OCI-LY1 (cell line): Measurements from ENCODE around the gene ROCK2.

ENCODE experiments used
- H2AFZ ChIP-seq: fragments of 200-600 bp; sonication (generic), shearing (Covaris generic); 2 replicates; pipeline ENCODE4 v1.6.0; 2014; ENCODE audit warnings: antibody characterized with exemption, mild to moderate bottlenecking, low read length
- H3F3A ChIP-seq: fragments of 200-600 bp; sonication (generic), shearing (Covaris generic); 2 replicates; pipeline ENCODE4 v1.6.0; 2014; ENCODE audit warnings: mild to moderate bottlenecking, antibody characterized with exemption, low read length, moderate library complexity; ENCODE audit not compliant: insufficient read depth
- H3K27ac ChIP-seq: fragments of 200-600 bp; sonication (generic); 2 replicates; pipeline ENCODE4 v1.5.1; 2014; ENCODE audit warnings: low read length, mixed run types, mild to moderate bottlenecking, low read depth; ENCODE audit not compliant: poor library complexity, severe bottlenecking
- H3K27me3 ChIP-seq: fragments of 200-600 bp; sonication (generic); 2 replicates; pipeline ENCODE4 v1.6.0; 2014; ENCODE audit warnings: antibody characterized with exemption, mild to moderate bottlenecking, low read length, moderate library complexity; ENCODE audit not compliant: insufficient read depth
- H3K36me3 ChIP-seq: fragments of 200-600 bp; sonication (generic); 2 replicates; pipeline ENCODE4 v1.6.1; 2014; ENCODE audit warnings: mild to moderate bottlenecking, antibody characterized with exemption, low read length, moderate library complexity, mixed read lengths; ENCODE audit not compliant: insufficient read depth
- H3K4me1 ChIP-seq: fragments of 200-600 bp; sonication (generic); 2 replicates; pipeline ENCODE4 v1.5.1; 2014; ENCODE audit warnings: mild to moderate bottlenecking, low read length, moderate library complexity; ENCODE audit not compliant: insufficient read depth, severe bottlenecking
- H3K4me2 ChIP-seq: fragments of 200-600 bp; sonication (generic), shearing (Covaris generic); 2 replicates; pipeline ENCODE4 v1.6.1; 2014; ENCODE audit warnings: low read length
- H3K4me3 ChIP-seq: fragments of 200-600 bp; sonication (generic); 2 replicates; pipeline ENCODE4 v1.5.1; 2014; ENCODE audit warnings: low read length, low read depth, mild to moderate bottlenecking, mixed read lengths; ENCODE audit not compliant: poor library complexity, severe bottlenecking
- H3K79me2 ChIP-seq: fragments of 200-600 bp; shearing (Covaris generic); 2 replicates; pipeline ENCODE4 v1.6.1; 2016; ENCODE audit warnings: mixed run types, low read length, mixed read lengths; ENCODE audit not compliant: insufficient read depth
- H3K9ac ChIP-seq: fragments of 200-600 bp; sonication (generic), shearing (Covaris generic); 2 replicates; pipeline ENCODE4 v1.6.1; 2014; ENCODE audit warnings: mild to moderate bottlenecking, low read length, mixed read lengths
- H3K9me2 ChIP-seq: fragments of 200-600 bp; sonication (generic), shearing (Covaris generic); 2 replicates; pipeline ENCODE4 v1.6.1; 2014; ENCODE audit warnings: low read depth, mild to moderate bottlenecking, low read length, mixed read lengths
- H3K9me3 ChIP-seq: fragments of 200-600 bp; shearing (Covaris generic); 2 replicates; pipeline ENCODE4 v1.6.1; 2014; ENCODE audit warnings: low read length, mixed read lengths
- H4K20me1 ChIP-seq: fragments of 200-600 bp; sonication (generic), shearing (Covaris generic); 2 replicates; pipeline ENCODE4 v1.6.0; 2016; ENCODE audit warnings: mild to moderate bottlenecking, low read length; ENCODE audit not compliant: insufficient read depth
- CTCF ChIP-seq: fragments of 200-600 bp; sonication (generic), shearing (Covaris generic); IDR thresholded peaks from 2 replicates; pipeline ENCODE4 v1.5.1; 2017; ENCODE audit warnings: mild to moderate bottlenecking, antibody characterized with exemption, low read length, moderate library complexity, mixed read lengths
- EZH2 ChIP-seq: fragments of 200-600 bp; sonication (generic), shearing (Covaris generic); IDR thresholded peaks from 2 replicates; pipeline ENCODE4 v1.8.0; 2017; ENCODE audit warnings: borderline replicate concordance, mixed run types, mild to moderate bottlenecking, antibody characterized with exemption, low read length, moderate library complexity, mixed read lengths

The ROCK2 gene

GRCh38 chr2:11214770-11215169 lies 129.7 kb downstream of the ROCK2 start:
- Histone ChIP-seq H3K79me2 (no peaks in the 10 kb centered on the region), H2AFZ (no peak overlapping the region), H3K27ac (no peak overlapping the region), H3K9me2 (no peaks in the 10 kb centered on the region), H3K4me3 (no peak overlapping the region), H4K20me1 (no peaks in the 10 kb centered on the region), H3K9me3 (no peaks in the 10 kb centered on the region), H3K4me2 (no peak overlapping the region), H3F3A (no peaks in the 10 kb centered on the region; the same call in 1 of the 2 replicates), H3K9ac (no peak overlapping the region), H3K36me3 (peaks cover 21% of the 10 kb centered on the region), H3K4me1 (no peaks in the 10 kb centered on the region), H3K27me3 (no peaks in the 10 kb centered on the region)
- no peak for TF ChIP-seq EZH2
- no peak for TF ChIP-seq CTCF

GRCh38 chr2:11213975-11214374 lies 130.5 kb downstream of the ROCK2 start:
- TF ChIP-seq CTCF, result no peak
- no peak for TF ChIP-seq EZH2
- Histone ChIP-seq H3K4me1 (no peaks in the 10 kb centered on the region), H3K36me3 (peaks cover 21% of the 10 kb centered on the region), H3K4me2 (no peak overlapping the region), H3K79me2 (no peaks in the 10 kb centered on the region), H3F3A (no peaks in the 10 kb centered on the region; the same call in 1 of the 2 replicates), H2AFZ (no peak overlapping the region), H4K20me1 (no peaks in the 10 kb centered on the region), H3K9me2 (no peaks in the 10 kb centered on the region), H3K27ac (no peak overlapping the region), H3K27me3 (no peaks in the 10 kb centered on the region), H3K9ac (no peak overlapping the region), H3K4me3 (no peak overlapping the region), H3K9me3 (no peaks in the 10 kb centered on the region)

GRCh38 chr2:11213090-11213638 lies 131.3 kb downstream of the ROCK2 start:
- no peak overlapping the region for H3K9ac ChIP-seq
- no peaks in the 10 kb centered on the region for H3K27me3 ChIP-seq
- TF ChIP-seq EZH2 (no peak), CTCF (no peak)
- no peak overlapping the region for H2AFZ ChIP-seq
- H3K36me3 ChIP-seq, result peaks cover 18% of the 10 kb centered on the region
- H3K79me2 ChIP-seq, result no peaks in the 10 kb centered on the region
- no peaks in the 10 kb centered on the region for H3K4me1 ChIP-seq
- no peaks in the 10 kb centered on the region for H3K9me2 ChIP-seq
- H3K27ac ChIP-seq, result no peak overlapping the region
- no peaks in the 10 kb centered on the region for H3K9me3 ChIP-seq
- H4K20me1 ChIP-seq, result no peaks in the 10 kb centered on the region
- H3K4me2 ChIP-seq, result no peak overlapping the region
- H3K4me3 ChIP-seq, result no peak overlapping the region
- H3F3A ChIP-seq, result no peaks in the 10 kb centered on the region; the same call in 1 of the 2 replicates
